HEK293 (cell line): ENCODE data around the gene NEMP1.

Source experiments
- CTCF ChIA-PET: fragments of 350-600 bp; formaldehyde crosslinking; extraction: SDS; loops from one replicate; lab custom pipeline; 2021; ENCODE audit warnings: antibody characterized with exemption; lab: Yijun Ruan, JAX
- POLR2A ChIA-PET: fragments of 300-600 bp; formaldehyde crosslinking; extraction: SDS; loops from one replicate; lab custom pipeline; 2020; ENCODE audit warnings: antibody characterized with exemption, inconsistent platforms; lab: Yijun Ruan, JAX
- H3K27ac ChIP-seq: fragments of 200-500 bp; sonication (Bioruptor generic); 2 replicates; pipeline ENCODE4 v1.5.1; 2014; ENCODE audit warnings: low read depth, low read length, control low read depth, inconsistent platforms; ENCODE audit errors: extremely low read depth
- H3K36me3 ChIP-seq, 2 experiments: fragments of 200-500 bp in 1 of 2; sonication (Bioruptor generic) in 1 of 2; 1 replicate in 1 of 2; 2 replicates in 1 of 2; pipeline ENCODE4 v1.5.1; 2014 to 2017; ENCODE audit warnings: inconsistent platforms in 2 of 2, low read length in 2 of 2; ENCODE audit not compliant: control insufficient read depth in 2 of 2, insufficient read depth in 1 of 2
- H3K4me1 ChIP-seq: fragments of 200-500 bp; sonication (Bioruptor generic); 2 replicates; pipeline ENCODE4 v1.5.1; 2014; ENCODE audit warnings: mild to moderate bottlenecking, low read length, inconsistent platforms; ENCODE audit not compliant: control insufficient read depth, insufficient read depth
- H3K4me3 ChIP-seq: 2 replicates; pipeline ENCODE4 v1.5.1; 2011; ENCODE audit warnings: low read depth, mild to moderate bottlenecking, control low read depth, low read length, moderate library complexity
- H3K9me3 ChIP-seq: fragments of 200-500 bp; sonication (Bioruptor generic); 2 replicates; pipeline ENCODE4 v1.5.1; 2014; ENCODE audit warnings: low read depth, low read length, inconsistent platforms; ENCODE audit not compliant: control insufficient read depth, insufficient read depth
- HIC1 ChIP-seq: fragments of 450-650 bp; formaldehyde crosslinking; IDR thresholded peaks from 2 replicates; pipeline ENCODE4 v1.5.1; 2016; ENCODE audit warnings: missing biosample characterization, missing genetic modification characterization
- KLF9 ChIP-seq: fragments of 450-650 bp; formaldehyde crosslinking; IDR thresholded peaks from 2 replicates; pipeline ENCODE4 v1.5.1; 2016; ENCODE audit warnings: missing biosample characterization, missing genetic modification characterization, low read depth
- SP3 ChIP-seq: fragments of 450-650 bp; formaldehyde crosslinking; IDR thresholded peaks from 2 replicates; pipeline ENCODE4 v1.5.1; 2016; ENCODE audit warnings: missing biosample characterization, missing genetic modification characterization
- ZNF148 ChIP-seq: fragments of 450-650 bp; formaldehyde crosslinking; IDR thresholded peaks from 2 replicates; pipeline ENCODE4 v1.5.0; 2017; ENCODE audit warnings: missing biosample characterization, missing genetic modification characterization, borderline replicate concordance
- ZNF19 ChIP-seq: fragments of 450-650 bp; formaldehyde crosslinking; IDR thresholded peaks from 2 replicates; pipeline ENCODE4; 2016; ENCODE audit warnings: missing biosample characterization, missing genetic modification characterization, low read depth
- ZNF416 ChIP-seq: fragments of 450-650 bp; formaldehyde crosslinking; IDR thresholded peaks from 2 replicates; pipeline ENCODE4 v1.5.1; 2016; ENCODE audit warnings: missing biosample characterization, missing genetic modification characterization
- ZNF426 ChIP-seq: fragments of 450-650 bp; formaldehyde crosslinking; IDR thresholded peaks from 2 replicates; pipeline ENCODE4 v1.5.1; 2017; ENCODE audit warnings: missing biosample characterization, missing genetic modification characterization, mild to moderate bottlenecking, inconsistent platforms, moderate library complexity
- ZNF510 ChIP-seq: fragments of 450-650 bp; formaldehyde crosslinking; IDR thresholded peaks from 2 replicates; pipeline ENCODE4 v1.5.1; 2018; ENCODE audit warnings: mild to moderate bottlenecking, missing genetic modification characterization, missing biosample characterization; ENCODE audit not compliant: insufficient replicate concordance
- ZNF521 ChIP-seq: fragments of 450-650 bp; formaldehyde crosslinking; IDR thresholded peaks from 2 replicates; pipeline ENCODE4 v1.5.1; 2017; ENCODE audit warnings: missing biosample characterization, mild to moderate bottlenecking, missing genetic modification characterization
- ZNF529 ChIP-seq: fragments of 450-650 bp; formaldehyde crosslinking; IDR thresholded peaks from 2 replicates; pipeline ENCODE4 v1.5.1; 2017; ENCODE audit warnings: missing genetic modification characterization, missing biosample characterization; ENCODE audit not compliant: insufficient replicate concordance
- ZNF610 ChIP-seq: fragments of 450-650 bp; formaldehyde crosslinking; IDR thresholded peaks from 2 replicates; pipeline ENCODE4 v1.5.1; 2016; ENCODE audit warnings: missing biosample characterization, missing genetic modification characterization, borderline replicate concordance
- ZNF654 ChIP-seq: fragments of 450-650 bp; formaldehyde crosslinking; IDR thresholded peaks from 2 replicates; pipeline ENCODE4 v1.5.1; 2016; ENCODE audit warnings: low read depth, missing biosample characterization, missing genetic modification characterization
- ZNF777 ChIP-seq: fragments of 450-650 bp; formaldehyde crosslinking; IDR thresholded peaks from 2 replicates; pipeline ENCODE4 v1.5.1; 2017; ENCODE audit warnings: missing biosample characterization, missing genetic modification characterization, borderline replicate concordance
- ZNF830 ChIP-seq: fragments of 450-650 bp; IDR thresholded peaks from 2 replicates; pipeline ENCODE4 v1.5.0; 2018; ENCODE audit warnings: missing biosample characterization, missing genetic modification characterization, low read depth, mild to moderate bottlenecking, moderate library complexity
- TF ChIP-seq, protein P1 (sequence below): fragments of 450-650 bp; formaldehyde crosslinking; conservative IDR thresholded peaks from 2 replicates; pipeline ENCODE4 v1.5.1; 2016; ENCODE audit warnings: low read depth, missing biosample characterization, missing genetic modification characterization
- TF ChIP-seq, protein P2 (sequence below): fragments of 450-650 bp; formaldehyde crosslinking; IDR thresholded peaks from 2 replicates; pipeline ENCODE4 v1.5.1; 2017; ENCODE audit warnings: missing biosample characterization, missing genetic modification characterization

NEMP1 gene

GRCh38 chr12:57048423-57049118, 30.0 kb downstream of the NEMP1 start:
- Histone ChIP-seq H3K9me3 (no peaks in the 10 kb centered on the region), H3K27ac (no peak overlapping the region), H3K36me3 (no peaks in the 10 kb centered on the region), H3K4me1 (no peaks in the 10 kb centered on the region), H3K4me3 (no peak overlapping the region)
- ChIA-PET POLR2A (interaction anchor here (0.5 kb wide), 1 partner anchor 27 kb away, joined by 3 read pairs; no protein-coding TSS in a partner anchor), CTCF (interaction anchor here (0.7 to 4.3 kb wide), 7 partner anchors 12 to 127 kb away, joined by 3 to 15 read pairs (median 5); partner anchors contain the start of gene STAT6)
- TF ChIP-seq ZNF777 (tag by site-specific recombination), result no peak
- no peak for TF ChIP-seq KLF9
- no peak for TF ChIP-seq ZNF521 (tag by site-specific recombination)
- no peak for TF ChIP-seq ZNF830

DNA sequence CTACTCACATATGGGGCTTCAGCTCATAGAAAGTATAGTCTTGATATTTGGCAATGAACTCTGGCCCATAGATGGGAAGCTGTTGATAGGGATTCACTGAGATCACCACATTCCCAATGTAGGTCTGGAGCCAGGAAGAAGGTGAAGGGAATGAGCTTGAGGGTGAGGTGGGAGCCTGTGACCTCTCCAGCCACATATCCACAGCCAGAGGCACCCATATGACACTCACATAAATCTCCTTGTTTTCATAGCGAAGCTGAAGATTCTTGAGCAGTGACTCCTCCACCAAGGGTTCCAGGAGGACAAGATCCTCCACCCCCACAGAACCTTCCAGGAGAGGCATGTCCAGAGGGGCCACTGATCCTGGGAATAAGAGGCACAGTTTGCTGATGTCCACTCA, 30.6 kb downstream of the NEMP1 start:
- CTCF ChIA-PET, result interaction anchor here (0.7 to 4.3 kb wide), 6 partner anchors 17 to 128 kb away, joined by 3 to 15 read pairs (median 4); partner anchors contain the start of gene STAT6
- H3K27ac ChIP-seq, result no peak overlapping the region
- no peaks in the 10 kb centered on the region for H3K36me3 ChIP-seq
- no peaks in the 10 kb centered on the region for H3K4me1 ChIP-seq
- H3K9me3 ChIP-seq, result no peaks in the 10 kb centered on the region
- TF ChIP-seq ZNF426 (tag by site-specific recombination) (no peak), ZNF654 (tag by site-specific recombination) (no peak), ZNF529 (no peak), HIC1 (tag by site-specific recombination) (no peak), ZNF610 (tag by site-specific recombination) (no peak), ZNF510 (tag by site-specific recombination) (no peak), ZNF148 (no peak), ZNF416 (tag by site-specific recombination) (no peak), SP3 (tag by site-specific recombination) (no peak), ZNF19 (tag by site-specific recombination) (no peak)
- TF ChIP-seq, protein P1, sequence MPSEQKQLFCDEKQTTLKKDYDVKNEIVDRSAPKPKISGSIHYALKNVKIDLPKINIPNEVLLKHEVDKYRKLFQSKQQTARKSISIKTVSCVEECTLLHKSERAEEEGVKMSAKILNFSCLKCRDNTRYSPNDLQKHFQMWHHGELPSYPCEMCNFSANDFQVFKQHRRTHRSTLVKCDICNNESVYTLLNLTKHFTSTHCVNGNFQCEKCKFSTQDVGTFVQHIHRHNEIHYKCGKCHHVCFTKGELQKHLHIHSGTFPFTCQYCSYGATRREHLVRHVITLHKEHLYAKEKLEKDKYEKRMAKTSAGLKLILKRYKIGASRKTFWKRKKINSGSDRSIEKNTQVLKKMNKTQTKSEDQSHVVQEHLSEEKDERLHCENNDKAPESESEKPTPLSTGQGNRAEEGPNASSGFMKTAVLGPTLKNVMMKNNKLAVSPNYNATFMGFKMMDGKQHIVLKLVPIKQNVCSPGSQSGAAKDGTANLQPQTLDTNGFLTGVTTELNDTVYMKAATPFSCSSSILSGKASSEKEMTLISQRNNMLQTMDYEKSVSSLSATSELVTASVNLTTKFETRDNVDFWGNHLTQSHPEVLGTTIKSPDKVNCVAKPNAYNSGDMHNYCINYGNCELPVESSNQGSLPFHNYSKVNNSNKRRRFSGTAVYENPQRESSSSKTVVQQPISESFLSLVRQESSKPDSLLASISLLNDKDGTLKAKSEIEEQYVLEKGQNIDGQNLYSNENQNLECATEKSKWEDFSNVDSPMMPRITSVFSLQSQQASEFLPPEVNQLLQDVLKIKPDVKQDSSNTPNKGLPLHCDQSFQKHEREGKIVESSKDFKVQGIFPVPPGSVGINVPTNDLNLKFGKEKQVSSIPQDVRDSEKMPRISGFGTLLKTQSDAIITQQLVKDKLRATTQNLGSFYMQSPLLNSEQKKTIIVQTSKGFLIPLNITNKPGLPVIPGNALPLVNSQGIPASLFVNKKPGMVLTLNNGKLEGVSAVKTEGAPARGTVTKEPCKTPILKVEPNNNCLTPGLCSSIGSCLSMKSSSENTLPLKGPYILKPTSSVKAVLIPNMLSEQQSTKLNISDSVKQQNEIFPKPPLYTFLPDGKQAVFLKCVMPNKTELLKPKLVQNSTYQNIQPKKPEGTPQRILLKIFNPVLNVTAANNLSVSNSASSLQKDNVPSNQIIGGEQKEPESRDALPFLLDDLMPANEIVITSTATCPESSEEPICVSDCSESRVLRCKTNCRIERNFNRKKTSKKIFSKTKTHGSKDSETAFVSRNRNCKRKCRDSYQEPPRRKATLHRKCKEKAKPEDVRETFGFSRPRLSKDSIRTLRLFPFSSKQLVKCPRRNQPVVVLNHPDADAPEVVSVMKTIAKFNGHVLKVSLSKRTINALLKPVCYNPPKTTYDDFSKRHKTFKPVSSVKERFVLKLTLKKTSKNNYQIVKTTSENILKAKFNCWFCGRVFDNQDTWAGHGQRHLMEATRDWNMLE (tag by site-specific recombination), result no peak
- TF ChIP-seq, protein P2, sequence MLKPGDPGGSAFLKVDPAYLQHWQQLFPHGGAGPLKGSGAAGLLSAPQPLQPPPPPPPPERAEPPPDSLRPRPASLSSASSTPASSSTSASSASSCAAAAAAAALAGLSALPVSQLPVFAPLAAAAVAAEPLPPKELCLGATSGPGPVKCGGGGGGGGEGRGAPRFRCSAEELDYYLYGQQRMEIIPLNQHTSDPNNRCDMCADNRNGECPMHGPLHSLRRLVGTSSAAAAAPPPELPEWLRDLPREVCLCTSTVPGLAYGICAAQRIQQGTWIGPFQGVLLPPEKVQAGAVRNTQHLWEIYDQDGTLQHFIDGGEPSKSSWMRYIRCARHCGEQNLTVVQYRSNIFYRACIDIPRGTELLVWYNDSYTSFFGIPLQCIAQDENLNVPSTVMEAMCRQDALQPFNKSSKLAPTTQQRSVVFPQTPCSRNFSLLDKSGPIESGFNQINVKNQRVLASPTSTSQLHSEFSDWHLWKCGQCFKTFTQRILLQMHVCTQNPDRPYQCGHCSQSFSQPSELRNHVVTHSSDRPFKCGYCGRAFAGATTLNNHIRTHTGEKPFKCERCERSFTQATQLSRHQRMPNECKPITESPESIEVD (tag by site-specific recombination), result no peak
- TF ChIP-seq, all 188 proteins: peak for 0
- no peak overlapping the region for H3K4me3 ChIP-seq
- POLR2A ChIA-PET, result no interaction called here
